ENCODE measurements around the gene APBB1. TPM values are rescaled to one million over a fixed set of nuclear protein-coding genes. Genes with fewer than 3 reads are reported as not detected.

APBB1 gene
- polyA plus RNA-seq, 1 of the 3 experiments (the other 2 are of a cell fraction), result 35.9 TPM

DNA sequence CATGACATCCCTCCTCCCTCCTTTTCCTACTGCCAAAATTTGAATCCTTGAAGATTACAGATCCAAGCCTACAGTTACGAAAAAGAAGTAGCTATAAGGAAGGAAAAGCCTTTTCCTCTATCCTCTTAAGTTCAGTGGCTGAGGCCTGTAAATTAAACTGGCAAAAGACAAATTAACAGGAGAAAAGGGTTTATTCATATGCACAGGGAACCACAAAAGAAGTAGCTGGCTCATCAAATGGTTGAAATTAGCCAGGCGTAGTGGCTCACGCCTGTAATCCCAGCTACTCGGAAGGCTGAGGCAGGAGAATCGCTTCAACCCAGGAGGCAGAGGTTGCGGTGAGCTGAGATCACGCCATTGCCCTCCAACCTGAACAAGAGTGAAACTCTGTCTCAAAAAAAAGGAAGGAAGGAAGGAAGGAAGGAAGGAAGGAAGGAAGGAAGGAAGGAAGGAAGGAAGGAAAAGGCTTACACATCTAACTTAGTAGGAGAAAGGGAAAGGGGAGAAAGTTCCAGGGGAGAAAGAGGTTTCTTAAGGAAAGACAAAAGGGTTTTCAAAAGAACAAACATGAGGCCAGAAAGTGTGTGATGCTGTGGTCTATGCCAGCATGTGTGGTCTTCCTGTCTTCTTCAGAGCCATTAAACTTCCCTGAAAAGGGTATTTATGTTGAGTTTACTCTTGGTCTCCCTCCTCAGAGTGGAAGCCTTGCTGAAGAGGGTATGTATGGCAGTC, 33.7 kb downstream of the APBB1 start:
- no peak overlapping the region for H3K9ac ChIP-seq
- H3K27me3 ChIP-seq (ENCODE audit: insufficient read depth), result no peaks in the 10 kb centered on the region
- no peak overlapping the region for H3K27ac ChIP-seq (ENCODE audit: low read depth in 2 of 2, low read length in 1 of 2)
- H3K79me2 ChIP-seq (ENCODE audit: insufficient read depth), result no peaks in the 10 kb centered on the region
- ChIA-PET CTCF (interaction anchor here (0.9 to 1.8 kb wide), 3 partner anchors 32 to 58 kb away, joined by 4 to 8 read pairs (median 8); no protein-coding TSS in a partner anchor), POLR2A (no interaction called here)
- no peaks in the 10 kb centered on the region for H3K36me3 ChIP-seq (replicated peaks in 1 of 2; ENCODE audit: control insufficient read depth in 1 of 2, insufficient read depth in 2 of 2, low read length in 1 of 2)
- WGBS (ENCODE audit: low lambda C conversion rate), result 90% methylated on average over 7 of the region's 7 CpGs
- H3K9me3 ChIP-seq, result no peaks in the 10 kb centered on the region
- TF ChIP-seq FOXJ3 (CRISPR knock-in tag; IDR thresholded peaks at IDR 0.05), result no peak
- TF ChIP-seq, protein P1, sequence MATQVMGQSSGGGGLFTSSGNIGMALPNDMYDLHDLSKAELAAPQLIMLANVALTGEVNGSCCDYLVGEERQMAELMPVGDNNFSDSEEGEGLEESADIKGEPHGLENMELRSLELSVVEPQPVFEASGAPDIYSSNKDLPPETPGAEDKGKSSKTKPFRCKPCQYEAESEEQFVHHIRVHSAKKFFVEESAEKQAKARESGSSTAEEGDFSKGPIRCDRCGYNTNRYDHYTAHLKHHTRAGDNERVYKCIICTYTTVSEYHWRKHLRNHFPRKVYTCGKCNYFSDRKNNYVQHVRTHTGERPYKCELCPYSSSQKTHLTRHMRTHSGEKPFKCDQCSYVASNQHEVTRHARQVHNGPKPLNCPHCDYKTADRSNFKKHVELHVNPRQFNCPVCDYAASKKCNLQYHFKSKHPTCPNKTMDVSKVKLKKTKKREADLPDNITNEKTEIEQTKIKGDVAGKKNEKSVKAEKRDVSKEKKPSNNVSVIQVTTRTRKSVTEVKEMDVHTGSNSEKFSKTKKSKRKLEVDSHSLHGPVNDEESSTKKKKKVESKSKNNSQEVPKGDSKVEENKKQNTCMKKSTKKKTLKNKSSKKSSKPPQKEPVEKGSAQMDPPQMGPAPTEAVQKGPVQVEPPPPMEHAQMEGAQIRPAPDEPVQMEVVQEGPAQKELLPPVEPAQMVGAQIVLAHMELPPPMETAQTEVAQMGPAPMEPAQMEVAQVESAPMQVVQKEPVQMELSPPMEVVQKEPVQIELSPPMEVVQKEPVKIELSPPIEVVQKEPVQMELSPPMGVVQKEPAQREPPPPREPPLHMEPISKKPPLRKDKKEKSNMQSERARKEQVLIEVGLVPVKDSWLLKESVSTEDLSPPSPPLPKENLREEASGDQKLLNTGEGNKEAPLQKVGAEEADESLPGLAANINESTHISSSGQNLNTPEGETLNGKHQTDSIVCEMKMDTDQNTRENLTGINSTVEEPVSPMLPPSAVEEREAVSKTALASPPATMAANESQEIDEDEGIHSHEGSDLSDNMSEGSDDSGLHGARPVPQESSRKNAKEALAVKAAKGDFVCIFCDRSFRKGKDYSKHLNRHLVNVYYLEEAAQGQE (IDR thresholded peaks at IDR 0.05; ENCODE audit: low read depth, low read length), result no peak
- no peak for TF ChIP-seq ELF1 (IDR thresholded peaks at IDR 0.05)
- TF ChIP-seq, protein P2, sequence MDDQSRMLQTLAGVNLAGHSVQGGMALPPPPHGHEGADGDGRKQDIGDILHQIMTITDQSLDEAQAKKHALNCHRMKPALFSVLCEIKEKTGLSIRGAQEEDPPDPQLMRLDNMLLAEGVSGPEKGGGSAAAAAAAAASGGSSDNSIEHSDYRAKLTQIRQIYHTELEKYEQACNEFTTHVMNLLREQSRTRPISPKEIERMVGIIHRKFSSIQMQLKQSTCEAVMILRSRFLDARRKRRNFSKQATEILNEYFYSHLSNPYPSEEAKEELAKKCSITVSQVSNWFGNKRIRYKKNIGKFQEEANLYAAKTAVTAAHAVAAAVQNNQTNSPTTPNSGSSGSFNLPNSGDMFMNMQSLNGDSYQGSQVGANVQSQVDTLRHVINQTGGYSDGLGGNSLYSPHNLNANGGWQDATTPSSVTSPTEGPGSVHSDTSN (IDR thresholded peaks at IDR 0.05), result no peak
- TF ChIP-seq GATA2 (CRISPR knock-in tag; IDR thresholded peaks at IDR 0.05), result no peak
- TF ChIP-seq YY1 (IDR thresholded peaks at IDR 0.05; ENCODE audit: low read depth), result no peak
- TF ChIP-seq, protein P3, sequence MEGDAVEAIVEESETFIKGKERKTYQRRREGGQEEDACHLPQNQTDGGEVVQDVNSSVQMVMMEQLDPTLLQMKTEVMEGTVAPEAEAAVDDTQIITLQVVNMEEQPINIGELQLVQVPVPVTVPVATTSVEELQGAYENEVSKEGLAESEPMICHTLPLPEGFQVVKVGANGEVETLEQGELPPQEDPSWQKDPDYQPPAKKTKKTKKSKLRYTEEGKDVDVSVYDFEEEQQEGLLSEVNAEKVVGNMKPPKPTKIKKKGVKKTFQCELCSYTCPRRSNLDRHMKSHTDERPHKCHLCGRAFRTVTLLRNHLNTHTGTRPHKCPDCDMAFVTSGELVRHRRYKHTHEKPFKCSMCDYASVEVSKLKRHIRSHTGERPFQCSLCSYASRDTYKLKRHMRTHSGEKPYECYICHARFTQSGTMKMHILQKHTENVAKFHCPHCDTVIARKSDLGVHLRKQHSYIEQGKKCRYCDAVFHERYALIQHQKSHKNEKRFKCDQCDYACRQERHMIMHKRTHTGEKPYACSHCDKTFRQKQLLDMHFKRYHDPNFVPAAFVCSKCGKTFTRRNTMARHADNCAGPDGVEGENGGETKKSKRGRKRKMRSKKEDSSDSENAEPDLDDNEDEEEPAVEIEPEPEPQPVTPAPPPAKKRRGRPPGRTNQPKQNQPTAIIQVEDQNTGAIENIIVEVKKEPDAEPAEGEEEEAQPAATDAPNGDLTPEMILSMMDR (IDR thresholded peaks at IDR 0.05), result no peak
- TF ChIP-seq, protein P4, sequence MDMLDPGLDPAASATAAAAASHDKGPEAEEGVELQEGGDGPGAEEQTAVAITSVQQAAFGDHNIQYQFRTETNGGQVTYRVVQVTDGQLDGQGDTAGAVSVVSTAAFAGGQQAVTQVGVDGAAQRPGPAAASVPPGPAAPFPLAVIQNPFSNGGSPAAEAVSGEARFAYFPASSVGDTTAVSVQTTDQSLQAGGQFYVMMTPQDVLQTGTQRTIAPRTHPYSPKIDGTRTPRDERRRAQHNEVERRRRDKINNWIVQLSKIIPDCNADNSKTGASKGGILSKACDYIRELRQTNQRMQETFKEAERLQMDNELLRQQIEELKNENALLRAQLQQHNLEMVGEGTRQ (IDR thresholded peaks at IDR 0.05; ENCODE audit: borderline replicate concordance, low read depth, low read length), result no peak
- no peak for TF ChIP-seq POLR2AphosphoS5 (IDR thresholded peaks at IDR 0.05; ENCODE audit: low read depth, low read length)
- no peak for TF ChIP-seq SMC3 (IDR thresholded peaks at IDR 0.05; ENCODE audit: low read depth, low read length)
- TF ChIP-seq FOXM1 (IDR thresholded peaks at IDR 0.05; ENCODE audit: low read depth), result no peak
- TF ChIP-seq NFIC (IDR thresholded peaks at IDR 0.05; ENCODE audit: borderline replicate concordance), result no peak
- TF ChIP-seq, protein P5, sequence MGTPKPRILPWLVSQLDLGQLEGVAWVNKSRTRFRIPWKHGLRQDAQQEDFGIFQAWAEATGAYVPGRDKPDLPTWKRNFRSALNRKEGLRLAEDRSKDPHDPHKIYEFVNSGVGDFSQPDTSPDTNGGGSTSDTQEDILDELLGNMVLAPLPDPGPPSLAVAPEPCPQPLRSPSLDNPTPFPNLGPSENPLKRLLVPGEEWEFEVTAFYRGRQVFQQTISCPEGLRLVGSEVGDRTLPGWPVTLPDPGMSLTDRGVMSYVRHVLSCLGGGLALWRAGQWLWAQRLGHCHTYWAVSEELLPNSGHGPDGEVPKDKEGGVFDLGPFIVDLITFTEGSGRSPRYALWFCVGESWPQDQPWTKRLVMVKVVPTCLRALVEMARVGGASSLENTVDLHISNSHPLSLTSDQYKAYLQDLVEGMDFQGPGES (IDR thresholded peaks at IDR 0.05; ENCODE audit: low read depth, low read length), result no peak
- no peak for TF ChIP-seq SIN3A (IDR thresholded peaks at IDR 0.05; ENCODE audit: borderline replicate concordance, low read depth, low read length)
- TF ChIP-seq MEF2A (IDR thresholded peaks at IDR 0.05; ENCODE audit: borderline replicate concordance, low read depth), result no peak
- no peak for TF ChIP-seq TAF1 (IDR thresholded peaks at IDR 0.05; ENCODE audit: borderline replicate concordance, low read depth, low read length)
- H2AFZ ChIP-seq (ENCODE audit: low read depth), result no peak overlapping the region
- no peak overlapping the region for H3K4me2 ChIP-seq
- no peak for DNase-seq
- H3F3A ChIP-seq (replicated peaks; ENCODE audit: insufficient read depth), result peaks cover 4% of the 10 kb centered on the region
- no peaks in the 10 kb centered on the region for H3K9me2 ChIP-seq
- no peak overlapping the region for H3K4me3 ChIP-seq (ENCODE audit: low read depth in 2 of 2, low read length in 1 of 2)
- peaks cover 3 to 6% of the 10 kb centered on the region in 2 experiments; a peak in 2 of 4 replicates for H3K4me1 ChIP-seq (ENCODE audit: control insufficient read depth in 1 of 2, insufficient read depth in 2 of 2, low read depth in 1 of 2, low read length in 1 of 2)
- H4K20me1 ChIP-seq (ENCODE audit: insufficient read depth), result no peaks in the 10 kb centered on the region

Measured in SK-N-SH (cell line).